ENCODE measurements around the gene TMEM97. TPM values are rescaled to one million over a fixed set of nuclear protein-coding genes. Genes with fewer than 3 reads are reported as not detected.

Gene TMEM97
- total RNA-seq, 4 donors from 2014 or later = 6.8 to 16.4 (median 13.0) TPM

- no peak overlapping the region for H3K4me3 ChIP-seq
- no peaks in the 10 kb centered on the region for H3K27me3 ChIP-seq
- intact Hi-C loops (cut with DNase I) = no loop called here
- no peak overlapping the region for H3K27ac ChIP-seq
- no peaks in the 10 kb centered on the region for H3K36me3 ChIP-seq
- 82 to 83% methylated on average over 18 to 21 of the region's 21 CpGs for WGBS, 2 donors
- DNase-seq = no peak
- H3K9me3 ChIP-seq = no peaks in the 10 kb centered on the region
- no peak for TF ChIP-seq POLR2A (IDR thresholded peaks at IDR 0.05)
- no peak for TF ChIP-seq CTCF (IDR thresholded peaks at IDR 0.05)
- H3K4me1 ChIP-seq = peaks cover 8 to 28% (median 15%) of the 10 kb centered on the region in 3 donors
Observed at GRCh38 chr17:28317099-28317965, 1.7 kb upstream of the TMEM97 start.

- Histone ChIP-seq H3K4me1 (peaks cover 8 to 28% (median 15%) of the 10 kb centered on the region in 3 donors), H3K36me3 (no peaks in the 10 kb centered on the region), H3K27ac (peak overlapping the region in 1 of 4 donors; percentile 84), H3K27me3 (no peaks in the 10 kb centered on the region), H3K9me3 (no peaks in the 10 kb centered on the region), H3K4me3 (peak overlapping the region; percentile 60 to 80 (median 68))
- DNase-seq = no peak
- intact Hi-C loops (cut with DNase I) = no loop called here
- WGBS, 2 donors = 28 to 35% methylated on average over 20 to 24 of the region's 40 CpGs
- TF ChIP-seq POLR2A (IDR thresholded peaks at IDR 0.05) (no peak), CTCF (IDR thresholded peaks at IDR 0.05) (no peak)
Observed at GRCh38 chr17:28317966-28318758, 838 bp upstream of the TMEM97 start.

- H3K4me1 ChIP-seq = peaks cover 8 to 28% (median 15%) of the 10 kb centered on the region in 3 donors
- H3K27ac ChIP-seq = peak overlapping the region; percentile 60 to 84 (median 64)
- peak overlapping the region; percentile 60 to 80 (median 68) for H3K4me3 ChIP-seq
- no peaks in the 10 kb centered on the region for H3K9me3 ChIP-seq
- H3K36me3 ChIP-seq = no peaks in the 10 kb centered on the region
- TF ChIP-seq POLR2A (IDR thresholded peaks at IDR 0.05) (no peak), CTCF (IDR thresholded peaks at IDR 0.05) (no peak)
- WGBS, 2 donors = 0 to 4% methylated on average over 5 to 7 of the region's 7 CpGs
- H3K27me3 ChIP-seq = no peaks in the 10 kb centered on the region
- DNase-seq = no peak
- intact Hi-C loops (cut with DNase I) = no loop called here
Observed at GRCh38 chr17:28319598-28319935, 567 bp downstream of the TMEM97 start.

GRCh38 chr17:28320215-28321061 is 1.4 kb downstream of the TMEM97 start:
- TF ChIP-seq CTCF (IDR thresholded peaks at IDR 0.05) (no peak), POLR2A (IDR thresholded peaks at IDR 0.05) (no peak)
- 70 to 76% methylated on average over 7 to 8 of the region's 8 CpGs for whole genome bisulfite sequencing, 2 donors
- DNase-seq = no peak
- peaks cover 8 to 29% (median 15%) of the 10 kb centered on the region in 3 donors for H3K4me1 ChIP-seq
- intact Hi-C loops (cut with DNase I) = no loop called here
- H3K36me3 ChIP-seq = no peaks in the 10 kb centered on the region
- H3K27ac ChIP-seq = no peak overlapping the region
- H3K27me3 ChIP-seq = no peaks in the 10 kb centered on the region
- H3K9me3 ChIP-seq = no peaks in the 10 kb centered on the region
- H3K4me3 ChIP-seq = no peak overlapping the region
